Liver (tissue), 3 donors: ENCODE data around the gene TRIM42.

ENCODE experiments used
- EGR1 ChIP-seq, 2 donors: IDR thresholded peaks; 2 replicates each; pipeline ENCODE4 v1.6.1; 2016 to 2018; ENCODE audit warnings: antibody characterized with exemption in 2 of 2, low read depth in 2 of 2
- FOXA1 ChIP-seq: IDR thresholded peaks from 2 replicates; pipeline ENCODE4 v1.6.1; 2016; ENCODE audit warnings: antibody characterized with exemption
- GABPA ChIP-seq, 2 donors: IDR thresholded peaks in 1 of 2; conservative IDR thresholded peaks in 1 of 2; 2 replicates each; pipeline ENCODE4 v1.6.1; 2016; ENCODE audit warnings: antibody characterized with exemption in 2 of 2, mild to moderate bottlenecking in 1 of 2, moderate library complexity in 1 of 2
- HNF4A ChIP-seq, 2 donors: conservative IDR thresholded peaks; 2 replicates each; pipeline ENCODE4 v1.6.1; 2016; ENCODE audit warnings: antibody characterized with exemption in 2 of 2, mild to moderate bottlenecking in 2 of 2
- HNF4G ChIP-seq: IDR thresholded peaks from 2 replicates; pipeline ENCODE4 v1.6.1; 2016; ENCODE audit warnings: antibody characterized with exemption
- JUND ChIP-seq, 2 donors: IDR thresholded peaks; 2 replicates each; pipeline ENCODE4 v1.6.1; 2016; ENCODE audit warnings: antibody characterized with exemption in 2 of 2
- RXRA ChIP-seq, 2 donors: IDR thresholded peaks; 2 replicates each; pipeline ENCODE4 v1.6.1; 2017 to 2018; ENCODE audit warnings: antibody characterized with exemption in 2 of 2, mild to moderate bottlenecking in 1 of 2
- YY1 ChIP-seq: IDR thresholded peaks from 2 replicates; pipeline ENCODE4 v1.6.1; 2016; ENCODE audit warnings: antibody characterized with exemption, mild to moderate bottlenecking
- TF ChIP-seq, protein P1 (sequence below): fragments of 150-350 bp; IDR thresholded peaks from 2 replicates; pipeline ENCODE4 v1.5.1; 2017; ENCODE audit warnings: improper control_type of control experiment, low read depth, low read length; ENCODE audit not compliant: missing input control
- TF ChIP-seq, protein P2 (sequence below): IDR thresholded peaks from 2 replicates; pipeline ENCODE4 v1.6.1; 2016; ENCODE audit warnings: antibody characterized with exemption
- TF ChIP-seq, protein P3 (sequence below): IDR thresholded peaks from 2 replicates; pipeline ENCODE4 v1.6.1; 2016; ENCODE audit warnings: antibody characterized with exemption
- TF ChIP-seq, protein P4 (sequence below): IDR thresholded peaks from 2 replicates; pipeline ENCODE4 v1.6.1; 2016; ENCODE audit warnings: antibody characterized with exemption, mild to moderate bottlenecking
- donor health status: healthy.
- donor health status: healthy.

DNA sequence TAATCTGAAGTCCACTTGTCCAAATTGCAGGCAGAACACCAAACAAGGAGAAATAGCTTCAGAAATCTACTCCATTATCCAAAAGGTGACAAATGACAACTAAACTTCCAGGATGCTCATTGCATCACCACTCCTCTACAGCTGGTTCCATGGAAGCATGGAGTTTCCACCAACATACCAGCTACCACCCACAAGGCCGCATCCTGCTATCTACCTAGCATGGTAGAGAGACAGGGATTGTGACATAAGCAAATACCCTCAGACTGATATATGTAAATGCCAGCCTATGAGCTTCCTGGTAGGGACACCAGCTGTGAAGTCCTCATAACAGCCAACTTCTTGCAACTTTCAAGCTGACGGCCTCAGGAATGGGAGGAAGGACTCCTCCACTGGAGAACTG, at the start of gene TRIM42:
- TF ChIP-seq, protein P1, sequence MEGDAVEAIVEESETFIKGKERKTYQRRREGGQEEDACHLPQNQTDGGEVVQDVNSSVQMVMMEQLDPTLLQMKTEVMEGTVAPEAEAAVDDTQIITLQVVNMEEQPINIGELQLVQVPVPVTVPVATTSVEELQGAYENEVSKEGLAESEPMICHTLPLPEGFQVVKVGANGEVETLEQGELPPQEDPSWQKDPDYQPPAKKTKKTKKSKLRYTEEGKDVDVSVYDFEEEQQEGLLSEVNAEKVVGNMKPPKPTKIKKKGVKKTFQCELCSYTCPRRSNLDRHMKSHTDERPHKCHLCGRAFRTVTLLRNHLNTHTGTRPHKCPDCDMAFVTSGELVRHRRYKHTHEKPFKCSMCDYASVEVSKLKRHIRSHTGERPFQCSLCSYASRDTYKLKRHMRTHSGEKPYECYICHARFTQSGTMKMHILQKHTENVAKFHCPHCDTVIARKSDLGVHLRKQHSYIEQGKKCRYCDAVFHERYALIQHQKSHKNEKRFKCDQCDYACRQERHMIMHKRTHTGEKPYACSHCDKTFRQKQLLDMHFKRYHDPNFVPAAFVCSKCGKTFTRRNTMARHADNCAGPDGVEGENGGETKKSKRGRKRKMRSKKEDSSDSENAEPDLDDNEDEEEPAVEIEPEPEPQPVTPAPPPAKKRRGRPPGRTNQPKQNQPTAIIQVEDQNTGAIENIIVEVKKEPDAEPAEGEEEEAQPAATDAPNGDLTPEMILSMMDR = no peak
- TF ChIP-seq JUND (IDR thresholded peaks at IDR 0.05) (no peak), GABPA (IDR thresholded peaks at IDR 0.05 in 1 of 2, conservative IDR thresholded peaks at IDR 0.05 in 1 of 2) (no peak), RXRA (IDR thresholded peaks at IDR 0.05) (no peak), EGR1 (IDR thresholded peaks at IDR 0.05; ENCODE audit: low read depth in 2 of 2) (no peak), HNF4G (no peak), HNF4A (conservative IDR thresholded peaks at IDR 0.05) (no peak), FOXA1 (no peak), YY1 (no peak)
- TF ChIP-seq, protein P2, sequence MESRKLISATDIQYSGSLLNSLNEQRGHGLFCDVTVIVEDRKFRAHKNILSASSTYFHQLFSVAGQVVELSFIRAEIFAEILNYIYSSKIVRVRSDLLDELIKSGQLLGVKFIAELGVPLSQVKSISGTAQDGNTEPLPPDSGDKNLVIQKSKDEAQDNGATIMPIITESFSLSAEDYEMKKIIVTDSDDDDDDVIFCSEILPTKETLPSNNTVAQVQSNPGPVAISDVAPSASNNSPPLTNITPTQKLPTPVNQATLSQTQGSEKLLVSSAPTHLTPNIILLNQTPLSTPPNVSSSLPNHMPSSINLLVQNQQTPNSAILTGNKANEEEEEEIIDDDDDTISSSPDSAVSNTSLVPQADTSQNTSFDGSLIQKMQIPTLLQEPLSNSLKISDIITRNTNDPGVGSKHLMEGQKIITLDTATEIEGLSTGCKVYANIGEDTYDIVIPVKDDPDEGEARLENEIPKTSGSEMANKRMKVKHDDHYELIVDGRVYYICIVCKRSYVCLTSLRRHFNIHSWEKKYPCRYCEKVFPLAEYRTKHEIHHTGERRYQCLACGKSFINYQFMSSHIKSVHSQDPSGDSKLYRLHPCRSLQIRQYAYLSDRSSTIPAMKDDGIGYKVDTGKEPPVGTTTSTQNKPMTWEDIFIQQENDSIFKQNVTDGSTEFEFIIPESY = no peak
- TF ChIP-seq, protein P3, sequence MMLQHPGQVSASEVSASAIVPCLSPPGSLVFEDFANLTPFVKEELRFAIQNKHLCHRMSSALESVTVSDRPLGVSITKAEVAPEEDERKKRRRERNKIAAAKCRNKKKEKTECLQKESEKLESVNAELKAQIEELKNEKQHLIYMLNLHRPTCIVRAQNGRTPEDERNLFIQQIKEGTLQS = no peak
- TF ChIP-seq, protein P4, sequence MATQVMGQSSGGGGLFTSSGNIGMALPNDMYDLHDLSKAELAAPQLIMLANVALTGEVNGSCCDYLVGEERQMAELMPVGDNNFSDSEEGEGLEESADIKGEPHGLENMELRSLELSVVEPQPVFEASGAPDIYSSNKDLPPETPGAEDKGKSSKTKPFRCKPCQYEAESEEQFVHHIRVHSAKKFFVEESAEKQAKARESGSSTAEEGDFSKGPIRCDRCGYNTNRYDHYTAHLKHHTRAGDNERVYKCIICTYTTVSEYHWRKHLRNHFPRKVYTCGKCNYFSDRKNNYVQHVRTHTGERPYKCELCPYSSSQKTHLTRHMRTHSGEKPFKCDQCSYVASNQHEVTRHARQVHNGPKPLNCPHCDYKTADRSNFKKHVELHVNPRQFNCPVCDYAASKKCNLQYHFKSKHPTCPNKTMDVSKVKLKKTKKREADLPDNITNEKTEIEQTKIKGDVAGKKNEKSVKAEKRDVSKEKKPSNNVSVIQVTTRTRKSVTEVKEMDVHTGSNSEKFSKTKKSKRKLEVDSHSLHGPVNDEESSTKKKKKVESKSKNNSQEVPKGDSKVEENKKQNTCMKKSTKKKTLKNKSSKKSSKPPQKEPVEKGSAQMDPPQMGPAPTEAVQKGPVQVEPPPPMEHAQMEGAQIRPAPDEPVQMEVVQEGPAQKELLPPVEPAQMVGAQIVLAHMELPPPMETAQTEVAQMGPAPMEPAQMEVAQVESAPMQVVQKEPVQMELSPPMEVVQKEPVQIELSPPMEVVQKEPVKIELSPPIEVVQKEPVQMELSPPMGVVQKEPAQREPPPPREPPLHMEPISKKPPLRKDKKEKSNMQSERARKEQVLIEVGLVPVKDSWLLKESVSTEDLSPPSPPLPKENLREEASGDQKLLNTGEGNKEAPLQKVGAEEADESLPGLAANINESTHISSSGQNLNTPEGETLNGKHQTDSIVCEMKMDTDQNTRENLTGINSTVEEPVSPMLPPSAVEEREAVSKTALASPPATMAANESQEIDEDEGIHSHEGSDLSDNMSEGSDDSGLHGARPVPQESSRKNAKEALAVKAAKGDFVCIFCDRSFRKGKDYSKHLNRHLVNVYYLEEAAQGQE = no peak
